B cell (primary cell): ENCODE measurements around the gene RBM25.
"Not testable (repeated sequence)": the region's sequence is repeated elsewhere in the genome, so short reads cannot be mapped to it uniquely, and the experiment has no call there.

ENCODE experiments used
- CTCF ChIP-seq: fragments of 200-600 bp; IDR thresholded peaks from one replicate; pipeline ENCODE4 v1.8.0; 2022; ENCODE audit warnings: antibody characterized with exemption, mild to moderate bottlenecking
- EZH2 ChIP-seq: IDR thresholded peaks from 2 replicates; pipeline ENCODE4 v1.6.1; 2012; ENCODE audit warnings: borderline replicate concordance, low read depth, mild to moderate bottlenecking, moderate library complexity, low read length; ENCODE audit not compliant: insufficient read depth, poor library complexity, severe bottlenecking

GRCh38 chr14:73036706-73037450, 21.5 kb upstream of the RBM25 start:
- not testable (repeated sequence) for TF ChIP-seq CTCF, EZH2
